GM18502 (cell line): ENCODE results near the gene MTA3.

Experiments used
- ATAC-seq: cut with Tn5 transposase; IDR thresholded peaks from one replicate; pipeline ENCODE4 v1.9.1; 2021; ENCODE audit warnings: mild to moderate bottlenecking; ENCODE audit not compliant: unreplicated experiment, poor library complexity

Gene MTA3

GRCh38 chr2:42653039-42653438 is 84.6 kb downstream of the MTA3 start:
- ATAC-seq = no peak

GRCh38 chr2:42653908-42654445 is 85.5 kb downstream of the MTA3 start:
- no peak for ATAC-seq

GRCh38 chr2:42658306-42658705 is 89.9 kb downstream of the MTA3 start:
- ATAC-seq = no peak

GRCh38 chr2:42659609-42660008 is 91.2 kb downstream of the MTA3 start:
- no peak for ATAC-seq

DNA sequence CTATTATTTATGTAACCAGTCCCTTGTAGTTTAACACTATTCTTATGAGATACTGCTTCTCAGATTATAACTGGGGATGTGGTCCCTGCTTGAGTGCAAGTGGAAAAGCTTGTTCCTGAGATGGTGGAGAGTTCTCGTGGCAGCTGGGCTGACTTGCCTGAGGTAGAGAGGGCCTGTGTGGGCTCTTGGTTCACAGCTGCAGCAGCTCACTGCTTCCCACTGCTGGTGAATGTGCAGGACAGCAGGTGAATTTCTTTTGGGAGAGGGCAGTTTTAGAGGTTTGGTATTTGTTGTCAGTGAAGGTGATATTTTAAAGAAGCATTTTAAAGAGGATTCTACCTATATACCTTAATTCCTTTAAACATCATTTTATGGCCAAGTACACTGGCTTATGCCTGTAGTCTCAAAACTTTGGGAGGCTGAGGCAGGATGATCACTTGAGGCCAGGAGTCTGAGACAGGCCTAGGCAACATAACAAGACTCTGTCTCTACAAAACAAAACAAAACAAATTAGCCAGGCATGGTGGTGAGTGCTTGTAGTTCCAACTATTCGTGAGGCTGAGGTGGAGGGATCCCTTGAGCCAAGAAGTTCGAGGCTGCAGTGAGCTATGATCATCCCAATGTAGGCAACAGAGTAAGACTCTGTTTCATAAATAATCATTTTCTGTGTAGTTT is 94.8 kb downstream of the MTA3 start:
- ATAC-seq = peak; percentile 89

- peak; percentile 55 for ATAC-seq
Observed at GRCh38 chr2:42663828-42664227, 95.4 kb downstream of the MTA3 start.

- no peak for ATAC-seq
Observed at GRCh38 chr2:42673989-42674579, 105.7 kb downstream of the MTA3 start.

DNA sequence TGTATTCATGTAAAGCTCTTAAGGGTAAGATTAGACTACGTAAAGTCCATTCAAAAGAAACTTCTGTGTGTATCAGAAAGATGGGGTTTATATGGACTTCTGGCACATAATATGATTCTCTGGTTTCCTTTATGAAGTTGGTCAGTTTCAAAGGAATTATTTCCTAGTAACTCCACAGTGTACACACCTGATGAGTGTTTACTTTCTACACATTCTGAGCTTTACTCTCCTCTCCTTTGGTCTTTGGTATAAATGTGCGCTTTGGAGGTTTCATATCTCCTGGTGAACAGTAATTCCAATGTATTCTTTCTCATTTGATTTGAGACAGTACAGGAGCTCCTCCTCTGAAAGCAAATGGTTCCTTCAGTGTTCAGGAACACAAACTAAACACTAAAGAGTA is 107.4 kb downstream of the MTA3 start:
- no peak for ATAC-seq

DNA sequence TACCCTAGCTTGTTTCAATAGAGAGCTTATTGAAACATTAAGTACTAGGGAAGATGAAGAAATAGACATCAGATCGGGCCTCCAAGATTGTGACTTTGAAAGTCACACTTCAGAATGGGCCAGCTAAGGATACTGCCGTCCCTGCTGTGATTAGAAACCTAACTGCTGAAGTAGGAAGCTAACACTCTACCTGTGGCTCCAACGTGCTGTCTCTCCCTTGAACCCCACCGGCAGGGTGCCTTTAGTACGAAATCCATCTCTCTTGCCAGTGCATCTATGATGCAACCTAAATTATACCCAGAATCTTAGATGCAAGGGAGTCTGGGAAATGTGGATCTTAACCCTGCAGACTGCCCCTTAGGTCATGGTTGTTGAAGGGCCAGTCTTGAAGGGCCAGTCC is 116.9 kb downstream of the MTA3 start:
- no peak for ATAC-seq

GRCh38 chr2:42693013-42693615 is 124.7 kb downstream of the MTA3 start:
- ATAC-seq = no peak

GRCh38 chr2:42693688-42694479 is 125.5 kb downstream of the MTA3 start:
- ATAC-seq = no peak

DNA sequence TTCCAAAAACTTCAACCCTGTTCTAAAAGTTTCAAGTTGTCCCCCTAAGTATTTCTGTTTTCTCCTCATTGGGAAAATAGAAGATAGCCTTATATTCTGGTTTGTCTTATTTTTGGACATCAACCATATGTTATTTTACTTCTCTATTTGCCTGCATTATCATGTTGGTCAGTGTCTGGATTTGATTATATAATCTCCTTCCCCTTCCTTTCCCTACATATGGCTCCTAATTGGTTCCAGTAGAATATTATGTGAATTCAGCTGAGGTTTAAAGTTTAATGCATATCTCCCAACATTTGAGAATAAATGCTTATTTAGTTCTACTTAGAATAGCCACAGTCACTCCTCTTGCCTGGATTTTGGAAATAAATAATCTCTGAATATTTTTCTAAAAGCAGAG is 128.6 kb downstream of the MTA3 start:
- no peak for ATAC-seq

- ATAC-seq = no peak
Observed at GRCh38 chr2:42698940-42699339, 130.5 kb downstream of the MTA3 start.

GRCh38 chr2:42706836-42707235 is 138.4 kb downstream of the MTA3 start:
- ATAC-seq = no peak

DNA sequence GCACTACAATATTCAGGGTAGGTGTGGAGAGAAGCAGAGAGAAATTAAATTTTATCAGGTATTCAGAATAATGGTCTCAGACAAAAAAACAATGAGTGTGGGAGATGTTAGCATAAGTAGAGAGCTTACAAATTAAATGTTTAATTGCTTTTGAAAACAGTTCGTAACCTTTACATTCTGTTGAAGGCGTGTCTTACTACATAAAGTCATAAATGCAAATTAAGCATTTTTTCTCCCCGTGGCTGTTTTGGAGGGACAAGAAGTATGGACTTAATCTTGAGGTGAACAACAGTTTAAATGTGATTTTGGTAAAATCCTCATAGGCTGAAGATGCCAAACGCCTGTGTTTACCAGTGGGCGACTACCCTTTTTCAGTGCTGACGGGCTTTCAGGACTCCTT is 139.7 kb downstream of the MTA3 start:
- no peak for ATAC-seq

DNA sequence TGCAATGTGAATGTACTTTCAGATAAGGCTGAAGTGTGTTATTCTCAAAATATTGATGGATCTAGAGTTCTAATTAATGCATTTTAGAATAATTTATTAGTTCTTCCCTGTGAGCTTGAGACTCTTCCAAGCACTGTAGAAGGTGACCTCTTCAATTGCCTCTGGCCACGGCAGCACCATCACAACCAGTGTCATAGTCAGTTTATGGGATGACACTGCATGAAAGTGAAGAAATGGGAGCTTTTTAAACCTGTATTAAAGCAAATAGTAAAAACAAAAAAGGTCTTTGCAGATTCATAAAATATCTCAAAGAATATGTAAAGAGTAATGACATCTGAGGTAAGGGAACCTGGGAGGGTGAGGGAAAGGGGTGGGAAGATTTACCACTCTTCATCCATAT is 143.5 kb downstream of the MTA3 start:
- no peak for ATAC-seq

DNA sequence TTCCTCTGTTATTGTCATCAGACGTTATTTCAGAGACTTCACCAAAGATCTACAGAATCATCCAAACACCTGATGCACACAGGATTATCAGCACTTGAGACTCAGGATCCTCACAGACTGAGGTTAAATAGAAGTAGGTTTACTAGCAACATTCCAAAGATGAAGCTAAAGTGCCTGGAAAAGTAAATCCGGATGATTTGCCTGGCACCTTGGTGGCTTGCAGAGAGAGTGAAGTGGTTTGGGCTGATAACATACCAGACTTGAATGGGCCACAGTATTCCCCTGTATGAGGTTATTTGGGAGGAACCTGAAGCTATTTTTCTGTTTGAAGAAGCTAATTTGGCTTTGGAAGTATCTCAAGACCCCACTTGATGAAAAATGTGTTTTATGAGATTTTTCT is 144.5 kb downstream of the MTA3 start:
- ATAC-seq = no peak

DNA sequence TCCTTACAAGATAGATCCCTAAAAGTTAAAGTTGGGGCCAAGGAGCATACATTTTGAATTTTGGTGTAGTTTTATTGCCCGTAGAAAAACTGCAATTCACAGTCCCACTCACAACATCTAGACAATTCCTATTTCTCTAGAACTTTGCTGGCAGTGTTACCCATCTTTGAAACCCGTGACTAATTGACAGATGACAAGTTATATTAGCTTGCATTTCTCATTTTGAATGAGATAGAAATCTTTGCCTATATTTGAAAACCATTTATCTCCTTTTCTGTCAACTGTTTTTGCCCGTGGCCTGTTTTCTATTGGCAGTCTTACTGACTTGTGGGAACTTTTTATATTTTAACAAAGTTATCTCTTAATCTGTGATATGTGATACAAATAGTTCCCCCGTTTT is 145.5 kb downstream of the MTA3 start:
- ATAC-seq = no peak

GRCh38 chr2:42714686-42715085 is 146.3 kb downstream of the MTA3 start:
- ATAC-seq = no peak

GRCh38 chr2:42721898-42722297 is 153.5 kb downstream of the MTA3 start:
- ATAC-seq = peak; percentile 10
